HepG2 (cell line): ENCODE results near the gene CEP44. TPM values are rescaled to one million over a fixed set of nuclear protein-coding genes. Genes with fewer than 3 reads are reported as not detected.

Experiments
- ATAC-seq: fragments of 200-7000 bp; cut with Tn5 transposase; 3 replicates; pipeline ENCODE4 v1.9.1; 2020; ENCODE audit warnings: mild to moderate bottlenecking, moderate library complexity
- BruUV-seq: library from RNA; stranded (reverse); fragments of 400-500 nt; replicated peaks from 2 replicates; lab custom pipeline; 2021; lab: Mats Ljungman, UMichigan
- CTCF ChIA-PET: fragments of 300-600 bp; formaldehyde crosslinking; extraction: SDS; loops from one replicate; lab custom pipeline; 2021; ENCODE audit warnings: low total read pairs, inconsistent platforms, low intra/inter-chr PET ratio; lab: Yijun Ruan, JAX
- POLR2A ChIA-PET: fragments of 350-600 bp; sonication (Branson Sonifier 250); formaldehyde crosslinking; loops from one replicate; lab custom pipeline; 2020; ENCODE audit warnings: antibody characterized with exemption, inconsistent platforms; lab: Yijun Ruan, JAX
- DNase-seq: peaks from one replicate; pipeline ENCODE4 v3.0.0-alpha.2; 2015; ENCODE audit warnings: low spot score
- FAIRE-seq: peaks from 3 replicates; lab custom pipeline; 2011; peaks lifted over from hg19 to GRCh38; lab: Jason Lieb, UNC
- H2AFZ ChIP-seq: one replicate; pipeline ENCODE4 v1.6.1; 2011; ENCODE audit warnings: low read length, inconsistent platforms
- H3K27ac ChIP-seq: fragments of 300-600 bp; 3 replicates; pipeline ENCODE4 v1.8.0; 2011; ENCODE audit warnings: mixed run types, mild to moderate bottlenecking, mixed read lengths, low read length, inconsistent platforms; ENCODE audit not compliant: insufficient read depth; ENCODE audit errors: extremely low read length
- H3K27me3 ChIP-seq, 2 experiments: fragments of 200-600 bp in 1 of 2; 2 replicates in 1 of 2; 3 replicates in 1 of 2; pipeline versions ENCODE4 v1.6.0 to v1.8.0; 2011; ENCODE audit warnings: low read length in 2 of 2, mild to moderate bottlenecking in 2 of 2, moderate library complexity in 2 of 2, inconsistent platforms in 1 of 2; ENCODE audit not compliant: insufficient read depth in 2 of 2, control insufficient read depth in 1 of 2
- H3K36me3 ChIP-seq, 2 experiments: fragments of 200-600 bp in 1 of 2; replicated peaks in 1 of 2; 2 replicates in 1 of 2; 3 replicates in 1 of 2; pipeline versions ENCODE4 v1.5.1 to v1.8.0; 2011; ENCODE audit warnings: low read length in 2 of 2, inconsistent platforms in 1 of 2; ENCODE audit not compliant: insufficient read depth in 2 of 2, control insufficient read depth in 1 of 2
- H3K4me1 ChIP-seq: 2 replicates; pipeline ENCODE4 v1.5.1; 2012; ENCODE audit warnings: low read length, inconsistent platforms; ENCODE audit not compliant: insufficient read depth
- H3K4me2 ChIP-seq: 2 replicates; pipeline ENCODE4 v1.6.0; 2011; ENCODE audit warnings: low read depth, low read length, inconsistent platforms
- H3K4me3 ChIP-seq, 3 experiments: fragments of 200-600 bp in 1 of 3; sonication (generic), shearing (Covaris generic) in 1 of 3; replicated peaks in 1 of 3; 2 replicates each; pipeline ENCODE4 v1.5.1; 2011 to 2016; ENCODE audit warnings: low read length in 3 of 3, inconsistent platforms in 2 of 3, low read depth in 2 of 3, mild to moderate bottlenecking in 2 of 3, control low read depth in 1 of 3, mixed read lengths in 1 of 3; ENCODE audit not compliant: insufficient read depth in 1 of 3
- H3K79me2 ChIP-seq: one replicate; pipeline ENCODE4 v1.6.1; 2011; ENCODE audit warnings: low read length, inconsistent platforms; ENCODE audit not compliant: insufficient read depth
- H3K9ac ChIP-seq: 2 replicates; pipeline ENCODE4 v1.6.0; 2011; ENCODE audit warnings: mild to moderate bottlenecking, low read depth, low read length, inconsistent platforms; ENCODE audit not compliant: insufficient read depth
- H3K9me3 ChIP-seq: 2 replicates; pipeline ENCODE4 v1.5.1; 2012; ENCODE audit warnings: mild to moderate bottlenecking, low read length
- H4K20me1 ChIP-seq: 2 replicates; pipeline ENCODE4 v1.6.0; 2011; ENCODE audit warnings: inconsistent platforms, mild to moderate bottlenecking, low read length, moderate library complexity; ENCODE audit not compliant: insufficient read depth
- ARNTL ChIP-seq: sonication (generic); formaldehyde crosslinking; IDR thresholded peaks from 2 replicates; pipeline ENCODE4 v1.4.0; 2020; ENCODE audit warnings: mild to moderate bottlenecking, missing genetic modification reagents
- E2F1 ChIP-seq: sonication (generic); formaldehyde crosslinking; IDR thresholded peaks from 2 replicates; pipeline ENCODE4 v1.5.0; 2020; ENCODE audit warnings: missing genetic modification reagents
- KDM4B ChIP-seq: sonication (generic); formaldehyde crosslinking; IDR thresholded peaks from 2 replicates; pipeline ENCODE4 v1.4.0; 2020; ENCODE audit warnings: missing genetic modification reagents
- KDM5B ChIP-seq: sonication (generic); formaldehyde crosslinking; IDR thresholded peaks from 2 replicates; pipeline ENCODE4 v1.4.0; 2020; ENCODE audit warnings: missing genetic modification reagents, mild to moderate bottlenecking, borderline replicate concordance
- KLF13 ChIP-seq: sonication (generic); formaldehyde crosslinking; IDR thresholded peaks from 2 replicates; pipeline ENCODE4 v1.4.0; 2020; ENCODE audit warnings: mild to moderate bottlenecking, missing genetic modification reagents
- MAFK ChIP-seq, 2 experiments: IDR thresholded peaks in 1 of 2; conservative IDR thresholded peaks in 1 of 2; 2 replicates each; pipeline ENCODE4 v1.6.1; 2011; ENCODE audit warnings: improper control_type of control experiment in 2 of 2, low read length in 2 of 2
- MNT ChIP-seq: fragments of 450-650 bp; IDR thresholded peaks from 2 replicates; pipeline ENCODE4 v1.6.1; 2016
- ZBTB34 ChIP-seq: sonication (generic); formaldehyde crosslinking; IDR thresholded peaks from 2 replicates; pipeline ENCODE4 v1.8.0; 2022; ENCODE audit warnings: mild to moderate bottlenecking, missing genetic modification reagents
- ZNF10 ChIP-seq: sonication (generic); formaldehyde crosslinking; IDR thresholded peaks from 2 replicates; pipeline ENCODE4 v1.4.0; 2020; ENCODE audit warnings: mild to moderate bottlenecking, low read depth, missing genetic modification reagents, borderline replicate concordance
- ZNF18 ChIP-seq: sonication (generic); formaldehyde crosslinking; IDR thresholded peaks from 2 replicates; pipeline ENCODE4 v1.8.0; 2022; ENCODE audit warnings: mild to moderate bottlenecking, missing genetic modification reagents; ENCODE audit not compliant: insufficient replicate concordance
- ZNF253 ChIP-seq: sonication (generic); formaldehyde crosslinking; IDR thresholded peaks from 2 replicates; pipeline ENCODE4 v1.8.0; 2022; ENCODE audit warnings: mild to moderate bottlenecking, missing genetic modification reagents, borderline replicate concordance
- WGBS: methylation state at CpG from one replicate; pipeline ENCODE4 v1.1.6; 2017; ENCODE audit warnings: low lambda C conversion rate; 5-methylcytosine and 5-hydroxymethylcytosine counted together
- in situ Hi-C: cut with HindIII; loops from 2 replicates; pipeline ENCODE4 v1.10.0; 2017; ENCODE audit warnings: low pct_unique_long_range_greater_than_20kb; ENCODE audit not compliant: extremely low pct_ligation_motif_present
- intact Hi-C: fragments of 100-400 bp; cut with micrococcal nuclease; formaldehyde crosslinking; loops from one replicate; pipeline ENCODE4 v1.10.0; 2022; ENCODE audit not compliant: unreplicated experiment
- polyA plus RNA-seq, 8 experiments: library from polyadenylated mRNA; depleted of rRNA in 3 of 8; stranded (reverse) in 7 of 8; unstranded in 1 of 8; fragments of >200 nt; fragmentation: Illumina TruSeq in 4 of 8; extraction: Trizol in 4 of 8; gene quantifications; 2 replicates each; pipeline versions ENCODE4 v1.2.1 to v1.2.3, GENCODE V29; 2011 to 2016; ENCODE audit warnings: low read depth in 4 of 8, missing spikeins in 1 of 8, mixed read lengths in 1 of 8; ENCODE audit not compliant: insufficient read depth in 1 of 8
- total RNA-seq, 5 experiments: library from RNA; depleted of rRNA; stranded (reverse); fragments of >200 nt; fragmentation: Illumina TruSeq; extraction: Trizol; gene quantifications; 2 replicates each; pipeline ENCODE4 v1.2.3, GENCODE V29; 2016; ENCODE audit warnings: low read depth in 1 of 5

CEP44 gene
- total and polyA plus RNA-seq, 2 of the 13 experiments (the other 11 are each of a cell fraction or from before 2014, with no cell fraction given): 5.5 to 11.9 TPM

GRCh38 chr4:174255374-174255773 lies 28.3 kb upstream of the CEP44 start:
- no TSS peak for BruUV-seq
- in situ Hi-C loops: no loop called here
- Histone ChIP-seq H3K27ac (no peak overlapping the region), H3K27me3 (no peaks in the 10 kb centered on the region), H3K36me3 (no peaks in the 10 kb centered on the region; a peak in 2 of 5 replicates), H3K4me2 (no peak overlapping the region), H2AFZ (no peak overlapping the region), H3K9me3 (no peaks in the 10 kb centered on the region), H3K9ac (no peak overlapping the region), H3K4me3 (no peak overlapping the region), H3K4me1 (peaks cover 6% of the 10 kb centered on the region), H4K20me1 (no peaks in the 10 kb centered on the region), H3K79me2 (no peaks in the 10 kb centered on the region)
- DNase-seq (no peak), ATAC-seq (no peak), FAIRE-seq (no peak)
- CTCF ChIA-PET: no interaction called here
- intact Hi-C loops: no loop called here
- no peak for TF ChIP-seq ZNF18
- no peak for TF ChIP-seq ARNTL (CRISPR knock-in tag)
- 0 out of 4 replicates have a peak, but pooled peaks of 1 of the 2 experiments have one; percentile 25 for TF ChIP-seq MAFK (conservative IDR thresholded peaks at IDR 0.05 in 1 of 2, IDR thresholded peaks at IDR 0.05 in 1 of 2; ENCODE audit: low read length in 2 of 2)
- TF ChIP-seq MNT: peak; percentile 53
- 98% methylated on average over 1 of the region's 1 CpG for WGBS
- POLR2A ChIA-PET: no interaction called here

GRCh38 chr4:174255786-174256185 lies 27.9 kb upstream of the CEP44 start:
- in situ Hi-C loops (no loop called here), intact Hi-C loops (no loop called here)
- DNase-seq: no peak
- Histone ChIP-seq H3K4me1 (peaks cover 8% of the 10 kb centered on the region), H3K36me3 (no peaks in the 10 kb centered on the region; a peak in 2 of 5 replicates), H3K4me2 (no peak overlapping the region), H3K4me3 (no peak overlapping the region), H4K20me1 (no peaks in the 10 kb centered on the region), H3K79me2 (no peaks in the 10 kb centered on the region), H3K27ac (no peak overlapping the region), H3K27me3 (no peaks in the 10 kb centered on the region), H3K9me3 (no peaks in the 10 kb centered on the region), H2AFZ (no peak overlapping the region), H3K9ac (no peak overlapping the region)
- CTCF ChIA-PET: no interaction called here
- no peak for ATAC-seq
- 90% methylated on average over 5 of the region's 5 CpGs for WGBS
- TF ChIP-seq E2F1 (CRISPR knock-in tag): no peak
- TF ChIP-seq ZBTB34 (CRISPR knock-in tag): no peak
- TF ChIP-seq KLF13: no peak
- no peak for TF ChIP-seq KDM5B (CRISPR knock-in tag)
- no peak for TF ChIP-seq ZNF10 (CRISPR knock-in tag)
- no peak for TF ChIP-seq KDM4B (CRISPR knock-in tag)
- no peak for TF ChIP-seq ZNF253 (CRISPR knock-in tag)
- no TSS peak for BruUV-seq
- FAIRE-seq: no peak
- POLR2A ChIA-PET: no interaction called here
